GM23338 (cell line): ENCODE data around the gene DNAJC9.

Experiments used
- CREB1 ChIP-seq: fragments of 250-450 bp; sonication (Bioruptor Pico); IDR thresholded peaks from 2 replicates; pipeline ENCODE4 v1.5.0; 2020; ENCODE audit warnings: low read depth, mild to moderate bottlenecking, moderate library complexity
- CTCF ChIP-seq, 2 experiments: fragments of 200-600 bp in 1 of 2; sonication (generic) in 1 of 2; conservative IDR thresholded peaks; 2 replicates each; pipeline versions ENCODE4 v1.5.1 to v1.6.1; 2016 to 2017; ENCODE audit warnings: antibody characterized with exemption in 2 of 2, low read depth in 2 of 2, mild to moderate bottlenecking in 2 of 2, moderate library complexity in 1 of 2
- ETS1 ChIP-seq: IDR thresholded peaks from 2 replicates; pipeline ENCODE4 v1.6.1; 2016; ENCODE audit warnings: antibody characterized with exemption
- EZH2 ChIP-seq: fragments of 200-600 bp; sonication (generic); IDR thresholded peaks from one replicate; pipeline ENCODE4 v1.8.0; 2017; ENCODE audit warnings: antibody characterized with exemption, mild to moderate bottlenecking, low read depth; ENCODE audit not compliant: unreplicated experiment
- EZH2phosphoT487 ChIP-seq: fragments of 200-600 bp; sonication (generic); IDR thresholded peaks from one replicate; pipeline ENCODE4 v1.8.1; 2018; ENCODE audit warnings: antibody characterized with exemption; ENCODE audit not compliant: unreplicated experiment
- JUNB ChIP-seq: IDR thresholded peaks from one replicate; pipeline ENCODE4 v1.6.1; 2016; ENCODE audit warnings: antibody characterized with exemption; ENCODE audit not compliant: unreplicated experiment
- NANOG ChIP-seq: IDR thresholded peaks from 2 replicates; pipeline ENCODE4 v1.6.1; 2016; ENCODE audit warnings: antibody characterized with exemption, borderline replicate concordance
- POLR2AphosphoS5 ChIP-seq: IDR thresholded peaks from 2 replicates; pipeline ENCODE4 v1.6.1; 2016; ENCODE audit warnings: antibody characterized with exemption, low read depth
- REST ChIP-seq: IDR thresholded peaks from one replicate; pipeline ENCODE4 v1.6.1; 2018; ENCODE audit warnings: antibody characterized with exemption; ENCODE audit not compliant: unreplicated experiment
- STAT1 ChIP-seq: IDR thresholded peaks from one replicate; pipeline ENCODE4 v1.6.1; 2016; ENCODE audit warnings: antibody characterized with exemption; ENCODE audit not compliant: unreplicated experiment
- ZNF114 ChIP-seq: fragments of 250-450 bp; sonication (Bioruptor Pico); IDR thresholded peaks from 2 replicates; pipeline ENCODE4 v1.5.0; 2020; ENCODE audit warnings: mild to moderate bottlenecking, moderate library complexity
- ZNF331 ChIP-seq: fragments of 250-450 bp; sonication (Bioruptor Pico); IDR thresholded peaks from 2 replicates; pipeline ENCODE4 v1.5.0; 2020; ENCODE audit warnings: low read depth, mild to moderate bottlenecking, moderate library complexity
- TF ChIP-seq, protein P1 (sequence below): fragments of 250-450 bp; sonication (Bioruptor Pico); IDR thresholded peaks from 2 replicates; pipeline ENCODE4 v1.5.0; 2020; ENCODE audit warnings: mild to moderate bottlenecking, moderate library complexity

GRCh38 chr10:73228247-73228646 is 18.8 kb downstream of the DNAJC9 start:
- no peak for TF ChIP-seq CTCF (conservative IDR thresholded peaks at IDR 0.05; ENCODE audit: low read depth in 2 of 2)
- no peak for TF ChIP-seq REST
- TF ChIP-seq POLR2AphosphoS5 = no peak
- TF ChIP-seq EZH2 = no peak
- TF ChIP-seq STAT1 = no peak
- TF ChIP-seq ETS1 = no peak
- no peak for TF ChIP-seq CREB1 (CRISPR knock-in tag)
- TF ChIP-seq EZH2phosphoT487 = no peak
- TF ChIP-seq JUNB = no peak
- no peak for TF ChIP-seq ZNF331 (CRISPR knock-in tag)
- TF ChIP-seq NANOG = no peak
- TF ChIP-seq ZNF114 (CRISPR knock-in tag) = no peak
- TF ChIP-seq, protein P1, sequence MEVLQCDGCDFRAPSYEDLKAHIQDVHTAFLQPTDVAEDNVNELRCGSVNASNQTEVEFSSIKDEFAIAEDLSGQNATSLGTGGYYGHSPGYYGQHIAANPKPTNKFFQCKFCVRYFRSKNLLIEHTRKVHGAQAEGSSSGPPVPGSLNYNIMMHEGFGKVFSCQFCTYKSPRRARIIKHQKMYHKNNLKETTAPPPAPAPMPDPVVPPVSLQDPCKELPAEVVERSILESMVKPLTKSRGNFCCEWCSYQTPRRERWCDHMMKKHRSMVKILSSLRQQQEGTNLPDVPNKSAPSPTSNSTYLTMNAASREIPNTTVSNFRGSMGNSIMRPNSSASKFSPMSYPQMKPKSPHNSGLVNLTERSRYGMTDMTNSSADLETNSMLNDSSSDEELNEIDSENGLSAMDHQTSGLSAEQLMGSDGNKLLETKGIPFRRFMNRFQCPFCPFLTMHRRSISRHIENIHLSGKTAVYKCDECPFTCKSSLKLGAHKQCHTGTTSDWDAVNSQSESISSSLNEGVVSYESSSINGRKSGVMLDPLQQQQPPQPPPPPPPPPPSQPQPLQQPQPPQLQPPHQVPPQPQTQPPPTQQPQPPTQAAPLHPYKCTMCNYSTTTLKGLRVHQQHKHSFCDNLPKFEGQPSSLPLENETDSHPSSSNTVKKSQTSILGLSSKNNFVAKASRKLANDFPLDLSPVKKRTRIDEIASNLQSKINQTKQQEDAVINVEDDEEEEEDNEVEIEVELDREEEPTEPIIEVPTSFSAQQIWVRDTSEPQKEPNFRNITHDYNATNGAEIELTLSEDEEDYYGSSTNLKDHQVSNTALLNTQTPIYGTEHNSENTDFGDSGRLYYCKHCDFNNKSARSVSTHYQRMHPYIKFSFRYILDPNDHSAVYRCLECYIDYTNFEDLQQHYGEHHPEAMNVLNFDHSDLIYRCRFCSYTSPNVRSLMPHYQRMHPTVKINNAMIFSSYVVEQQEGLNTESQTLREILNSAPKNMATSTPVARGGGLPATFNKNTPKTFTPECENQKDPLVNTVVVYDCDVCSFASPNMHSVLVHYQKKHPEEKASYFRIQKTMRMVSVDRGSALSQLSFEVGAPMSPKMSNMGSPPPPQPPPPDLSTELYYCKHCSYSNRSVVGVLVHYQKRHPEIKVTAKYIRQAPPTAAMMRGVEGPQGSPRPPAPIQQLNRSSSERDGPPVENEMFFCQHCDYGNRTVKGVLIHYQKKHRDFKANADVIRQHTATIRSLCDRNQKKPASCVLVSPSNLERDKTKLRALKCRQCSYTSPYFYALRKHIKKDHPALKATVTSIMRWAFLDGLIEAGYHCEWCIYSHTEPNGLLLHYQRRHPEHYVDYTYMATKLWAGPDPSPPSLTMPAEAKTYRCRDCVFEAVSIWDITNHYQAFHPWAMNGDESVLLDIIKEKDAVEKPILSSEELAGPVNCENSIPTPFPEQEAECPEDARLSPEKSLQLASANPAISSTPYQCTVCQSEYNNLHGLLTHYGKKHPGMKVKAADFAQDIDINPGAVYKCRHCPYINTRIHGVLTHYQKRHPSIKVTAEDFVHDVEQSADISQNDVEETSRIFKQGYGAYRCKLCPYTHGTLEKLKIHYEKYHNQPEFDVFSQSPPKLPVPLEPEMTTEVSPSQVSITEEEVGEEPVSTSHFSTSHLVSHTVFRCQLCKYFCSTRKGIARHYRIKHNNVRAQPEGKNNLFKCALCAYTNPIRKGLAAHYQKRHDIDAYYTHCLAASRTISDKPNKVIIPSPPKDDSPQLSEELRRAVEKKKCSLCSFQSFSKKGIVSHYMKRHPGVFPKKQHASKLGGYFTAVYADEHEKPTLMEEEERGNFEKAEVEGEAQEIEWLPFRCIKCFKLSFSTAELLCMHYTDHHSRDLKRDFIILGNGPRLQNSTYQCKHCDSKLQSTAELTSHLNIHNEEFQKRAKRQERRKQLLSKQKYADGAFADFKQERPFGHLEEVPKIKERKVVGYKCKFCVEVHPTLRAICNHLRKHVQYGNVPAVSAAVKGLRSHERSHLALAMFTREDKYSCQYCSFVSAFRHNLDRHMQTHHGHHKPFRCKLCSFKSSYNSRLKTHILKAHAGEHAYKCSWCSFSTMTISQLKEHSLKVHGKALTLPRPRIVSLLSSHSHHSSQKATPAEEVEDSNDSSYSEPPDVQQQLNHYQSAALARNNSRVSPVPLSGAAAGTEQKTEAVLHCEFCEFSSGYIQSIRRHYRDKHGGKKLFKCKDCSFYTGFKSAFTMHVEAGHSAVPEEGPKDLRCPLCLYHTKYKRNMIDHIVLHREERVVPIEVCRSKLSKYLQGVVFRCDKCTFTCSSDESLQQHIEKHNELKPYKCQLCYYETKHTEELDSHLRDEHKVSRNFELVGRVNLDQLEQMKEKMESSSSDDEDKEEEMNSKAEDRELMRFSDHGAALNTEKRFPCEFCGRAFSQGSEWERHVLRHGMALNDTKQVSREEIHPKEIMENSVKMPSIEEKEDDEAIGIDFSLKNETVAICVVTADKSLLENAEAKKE (CRISPR knock-in tag) = no peak
